Stimulated activated CD4-positive, alpha-beta T cell treated with anti-CD3 and anti-CD28 coated beads, Interleukin-12 subunit alpha, Interleukin-12 subunit beta, amount 100 ng/mL, for 24 hours (primary cell): Measurements from ENCODE around the gene SRSF8.
A peak's percentile ranks its signal among the peaks of the same experiment; 100 is the strongest.

Experiments used
- DNase-seq, 2 experiments: peaks; one replicate each; pipeline ENCODE4 v3.0.0-alpha.2; 2020; ENCODE audit warnings: low read depth in 2 of 2

The SRSF8 gene

DNA sequence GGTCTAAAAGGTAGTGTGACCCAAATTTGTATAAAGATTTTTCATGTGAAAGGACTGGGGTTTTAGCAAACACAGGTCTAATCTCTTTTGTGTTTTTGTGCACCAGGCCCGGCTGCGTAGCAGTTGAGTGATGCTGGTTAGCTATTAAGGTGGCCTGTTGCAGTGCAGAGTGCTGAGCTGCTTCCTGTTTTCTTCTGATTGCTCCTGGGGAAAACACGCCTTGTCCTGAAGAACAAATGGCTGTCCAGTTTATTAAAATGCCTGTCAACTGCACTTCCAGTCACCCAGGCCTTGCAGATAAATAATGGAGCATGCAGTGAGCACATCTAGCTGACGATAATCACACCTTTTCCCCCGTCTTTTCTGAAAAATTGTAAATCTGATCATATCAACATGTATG, 1.8 kb downstream of the SRSF8 start:
- DNase-seq, result peak; percentile 41 to 51

DNA sequence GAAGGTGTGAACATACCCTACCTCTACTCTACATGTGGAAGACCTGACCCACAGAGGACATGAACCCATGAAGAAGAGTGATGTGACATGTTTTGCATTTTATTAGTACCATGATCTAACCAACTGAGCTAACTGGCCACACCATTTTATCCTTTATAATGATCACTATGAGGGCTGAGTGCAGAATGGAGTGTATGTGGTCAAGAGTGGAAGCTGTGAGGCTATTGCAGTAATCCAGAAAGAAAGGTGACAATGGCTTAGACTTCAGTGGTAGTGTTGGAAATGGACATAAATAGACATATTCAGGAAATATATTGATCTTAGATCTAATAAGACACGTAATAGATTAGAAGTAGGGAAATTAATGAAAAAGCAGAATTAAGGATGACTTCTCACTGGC, 3.8 kb downstream of the SRSF8 start:
- DNase-seq, result no peak

DNA sequence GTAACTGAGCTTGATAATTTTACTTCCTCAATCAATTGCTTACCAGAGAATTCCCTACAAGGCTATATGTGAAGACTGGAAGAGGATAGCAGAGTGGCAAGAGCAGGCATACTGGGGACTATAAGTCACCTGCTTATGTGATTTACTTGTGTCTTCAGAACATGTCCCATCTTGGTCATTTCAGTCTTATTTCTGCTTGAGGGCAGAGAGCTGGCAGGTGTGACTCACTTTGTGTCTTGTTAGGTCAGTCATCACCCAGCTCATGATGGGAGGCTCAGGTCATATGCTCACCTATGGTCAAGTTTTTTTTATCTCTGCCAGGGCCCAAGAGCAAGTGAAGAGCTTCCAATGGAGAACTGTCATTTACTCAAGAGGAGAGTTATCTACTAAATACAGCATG, 6.2 kb downstream of the SRSF8 start:
- no peak for DNase-seq

DNA sequence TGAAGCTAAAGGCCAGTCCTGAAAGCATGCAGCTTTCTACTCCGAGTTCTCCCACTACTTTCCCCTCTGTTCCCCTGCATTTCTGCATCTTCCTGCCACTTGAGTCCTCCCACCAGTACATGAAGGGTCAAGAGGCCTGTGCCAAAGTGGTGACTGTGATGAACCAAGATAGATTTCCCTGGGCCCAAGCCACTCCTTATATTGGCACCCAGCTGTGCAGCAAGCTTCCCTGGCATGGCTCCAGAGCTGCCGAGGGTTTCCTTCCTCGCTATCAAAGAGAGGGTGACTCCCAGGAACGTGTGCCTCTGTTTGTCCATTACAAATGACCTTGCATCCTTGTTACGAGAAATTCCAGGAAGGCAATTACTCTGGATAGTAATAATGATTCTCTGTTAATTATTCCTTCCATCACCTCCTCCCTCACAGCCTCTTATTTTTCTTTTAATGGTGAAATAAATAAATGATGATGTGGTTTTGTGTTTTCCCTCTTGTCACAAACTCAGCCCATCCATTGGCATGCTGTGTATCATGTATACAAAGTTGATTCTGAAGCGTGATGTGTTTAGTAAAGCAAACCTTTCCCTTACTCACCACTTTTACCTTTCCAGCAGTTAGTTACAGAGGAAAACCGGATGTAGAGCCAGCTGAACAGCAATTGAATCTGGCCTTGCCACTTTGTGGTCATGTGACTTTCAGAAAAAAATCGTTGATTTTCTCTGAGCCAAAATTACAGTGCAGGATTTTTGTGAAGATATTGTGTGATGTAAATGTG, 8.3 kb downstream of the SRSF8 start:
- DNase-seq, result no peak

DNA sequence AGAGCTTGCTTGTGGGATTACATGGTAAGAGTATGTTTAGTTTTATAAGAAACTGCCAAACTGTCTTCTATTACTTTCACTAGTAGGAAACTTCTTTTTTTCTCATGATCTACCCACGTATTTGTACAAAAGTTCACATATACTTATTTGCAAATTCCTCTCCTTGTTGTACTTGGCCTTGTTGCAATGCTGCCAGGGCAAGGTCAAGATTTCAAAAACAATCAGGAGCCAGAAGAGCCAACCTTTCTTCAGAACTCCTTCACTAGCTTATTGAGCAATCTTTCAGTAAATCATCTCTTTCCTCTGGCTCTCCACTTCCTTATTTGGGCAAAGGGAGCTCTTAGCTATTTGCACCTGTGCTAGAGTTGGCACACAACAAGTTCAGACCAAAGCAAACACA, 9.7 kb downstream of the SRSF8 start:
- no peak for DNase-seq

DNA sequence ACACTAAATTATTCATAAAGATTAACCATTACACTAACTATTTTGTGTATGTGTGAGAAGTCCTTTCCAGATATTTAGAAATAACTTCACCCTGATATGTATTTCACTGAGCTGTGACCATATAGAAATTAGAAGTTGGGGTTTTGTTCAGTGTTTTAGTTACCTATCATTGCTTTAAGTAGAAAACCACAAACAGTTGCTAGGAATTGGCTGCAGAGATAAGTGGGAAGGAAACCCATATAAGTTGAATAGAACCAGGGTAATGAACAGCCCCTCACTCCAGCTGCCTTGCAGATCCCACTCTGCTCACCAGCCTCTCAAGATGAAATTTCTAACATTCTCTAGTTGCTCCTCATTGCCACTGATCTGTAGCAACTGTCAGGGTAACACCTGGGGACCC, 10.3 kb downstream of the SRSF8 start:
- DNase-seq, result no peak

DNA sequence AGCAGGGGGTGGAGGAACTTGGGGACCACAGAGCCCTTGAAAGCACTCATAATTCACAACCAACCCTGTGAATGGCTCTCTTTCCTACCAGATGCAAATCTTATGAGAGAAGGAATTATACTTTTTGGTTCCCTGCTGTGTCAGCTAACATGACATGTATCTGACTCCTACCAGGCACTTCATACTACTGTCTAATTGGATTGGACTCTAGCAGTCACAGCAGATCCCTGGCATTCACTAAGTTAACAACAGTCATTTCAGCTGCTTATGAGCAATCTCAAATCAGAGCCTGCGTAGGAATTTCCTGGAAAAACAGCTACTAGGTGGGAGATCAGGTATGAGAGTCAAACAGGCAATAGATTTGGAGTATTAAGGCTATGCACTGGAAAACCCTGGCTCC, 11.8 kb downstream of the SRSF8 start:
- no peak for DNase-seq

DNA sequence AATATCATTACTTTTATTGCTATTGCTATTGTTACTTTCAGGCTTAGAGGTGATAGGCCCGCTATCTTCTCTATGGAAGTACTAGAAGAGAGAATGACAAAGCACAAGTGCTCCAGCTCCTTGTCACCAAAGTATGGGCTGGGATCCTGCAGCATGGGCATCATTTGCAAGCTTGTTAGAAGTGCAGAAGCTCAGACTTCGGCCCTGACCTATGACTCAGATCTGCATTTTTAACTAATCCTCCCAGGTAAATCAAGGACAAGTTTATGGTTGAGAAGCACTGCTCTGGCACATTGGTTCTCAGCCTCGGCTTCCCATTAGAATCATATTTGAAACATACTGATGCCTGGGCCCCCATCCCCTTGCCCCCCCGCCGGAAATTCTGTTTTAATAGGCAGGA, 14.3 kb downstream of the SRSF8 start:
- DNase-seq, result no peak

DNA sequence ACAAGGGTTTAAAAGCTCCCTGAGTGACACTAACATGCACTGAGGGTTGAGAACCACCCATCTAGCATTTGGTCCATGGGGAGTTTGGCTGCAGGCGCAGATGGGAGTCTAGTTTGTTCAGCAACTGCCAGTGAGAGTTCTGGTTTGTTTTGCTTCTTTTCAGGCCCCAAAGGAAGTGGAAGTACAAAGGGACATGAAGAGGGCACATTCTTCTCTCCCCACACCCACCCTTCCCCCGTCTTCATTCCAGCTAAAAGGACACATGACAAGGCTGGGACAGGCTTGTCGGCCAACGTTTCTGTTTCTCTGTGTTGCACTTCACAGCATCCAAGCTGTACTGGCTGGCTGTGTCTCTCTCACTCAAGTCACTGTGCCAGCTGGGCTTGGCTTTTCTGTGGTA, 14.7 kb downstream of the SRSF8 start:
- DNase-seq, result no peak

DNA sequence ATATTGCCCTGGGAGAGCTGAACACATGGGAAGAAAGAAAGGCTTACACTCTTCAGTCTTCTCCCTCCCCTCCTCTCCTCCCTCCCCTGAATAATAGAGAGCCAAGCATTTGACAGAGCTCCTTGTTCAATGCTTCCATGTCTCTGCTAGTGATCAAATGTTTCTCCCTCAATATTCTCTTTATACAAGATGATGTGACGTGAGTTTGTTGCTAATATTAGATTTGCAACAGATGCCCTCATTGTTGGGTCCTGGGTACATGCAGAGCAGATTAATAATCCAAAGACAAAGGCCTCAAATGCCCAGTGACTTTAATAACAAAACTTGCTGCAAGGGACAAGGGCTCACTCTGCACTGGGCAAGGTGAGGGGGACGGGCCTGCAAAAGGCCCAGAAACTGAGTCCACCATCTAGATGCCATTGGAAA, 15.9 kb downstream of the SRSF8 start:
- DNase-seq, result no peak

DNA sequence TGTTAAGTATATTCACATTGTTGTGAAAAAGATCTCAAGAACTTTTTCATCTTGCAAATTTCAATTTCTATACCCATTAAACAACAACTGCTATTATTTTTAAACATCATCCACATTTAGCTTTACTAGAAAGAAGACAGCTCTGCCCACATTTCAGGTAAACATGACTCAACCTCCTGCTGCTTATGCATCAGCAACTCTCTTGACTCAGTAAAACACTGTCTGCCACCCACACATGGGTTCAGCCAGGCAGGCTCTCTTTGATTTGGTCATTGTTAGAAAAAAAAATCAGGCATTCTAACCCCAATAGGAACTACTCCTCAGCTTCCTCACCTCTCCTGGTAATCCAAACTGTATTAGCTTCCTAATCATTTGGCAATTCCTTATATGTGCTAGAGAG, 17.8 kb downstream of the SRSF8 start:
- peak; percentile 21 to 48 for DNase-seq

DNA sequence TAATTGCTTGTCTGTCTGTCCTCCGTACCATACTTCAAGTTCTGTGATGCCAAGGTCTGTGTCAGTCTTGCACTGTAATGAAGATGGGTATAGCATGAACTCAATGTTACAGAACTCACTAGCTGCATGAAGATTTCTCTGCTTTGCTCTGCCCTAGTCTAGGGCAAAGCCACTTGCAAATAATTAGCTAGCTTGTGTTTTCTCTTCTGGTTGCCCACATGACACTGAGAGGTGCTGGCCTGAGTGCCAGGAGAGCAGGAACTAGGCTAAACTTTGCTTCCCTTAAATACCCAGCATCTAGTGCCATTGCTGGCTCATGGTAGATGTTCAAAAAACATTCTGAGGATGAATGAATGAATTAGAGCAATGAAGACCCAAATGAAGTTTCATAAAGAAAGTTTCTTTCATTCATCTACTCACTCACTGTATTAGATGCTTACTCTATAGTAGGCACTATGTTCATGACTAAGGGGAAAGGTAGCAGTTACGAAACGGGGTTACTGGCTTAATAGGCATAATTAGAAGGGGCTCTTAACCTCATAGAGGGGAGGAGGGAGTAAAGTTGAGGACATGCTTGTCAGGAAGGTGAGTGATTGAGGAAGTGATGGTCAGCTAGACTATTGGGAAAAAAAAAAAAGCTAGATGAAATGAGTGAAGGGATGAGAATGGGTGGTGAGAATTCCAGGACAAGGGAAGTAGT, 18.5 kb downstream of the SRSF8 start:
- DNase-seq, result no peak

DNA sequence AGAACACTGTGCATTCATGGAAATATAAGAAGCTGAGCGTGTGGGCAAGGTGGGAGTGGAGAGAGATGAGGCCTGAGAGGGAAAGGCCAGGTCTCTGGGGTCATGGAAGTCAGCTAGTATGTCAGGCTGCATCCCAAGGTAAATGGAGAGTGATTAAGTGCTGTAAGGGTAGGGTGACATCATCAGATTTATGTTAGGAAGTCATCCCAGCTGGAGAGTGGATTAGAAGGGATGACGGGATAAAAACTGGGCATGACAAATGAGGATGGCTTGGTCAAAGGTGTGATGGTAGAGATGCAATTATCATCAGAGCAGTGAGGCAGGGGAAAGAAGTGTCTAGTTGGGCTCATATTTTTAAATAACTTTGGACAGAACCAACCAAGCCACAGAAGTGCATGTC, 19.4 kb downstream of the SRSF8 start:
- DNase-seq, result no peak

DNA sequence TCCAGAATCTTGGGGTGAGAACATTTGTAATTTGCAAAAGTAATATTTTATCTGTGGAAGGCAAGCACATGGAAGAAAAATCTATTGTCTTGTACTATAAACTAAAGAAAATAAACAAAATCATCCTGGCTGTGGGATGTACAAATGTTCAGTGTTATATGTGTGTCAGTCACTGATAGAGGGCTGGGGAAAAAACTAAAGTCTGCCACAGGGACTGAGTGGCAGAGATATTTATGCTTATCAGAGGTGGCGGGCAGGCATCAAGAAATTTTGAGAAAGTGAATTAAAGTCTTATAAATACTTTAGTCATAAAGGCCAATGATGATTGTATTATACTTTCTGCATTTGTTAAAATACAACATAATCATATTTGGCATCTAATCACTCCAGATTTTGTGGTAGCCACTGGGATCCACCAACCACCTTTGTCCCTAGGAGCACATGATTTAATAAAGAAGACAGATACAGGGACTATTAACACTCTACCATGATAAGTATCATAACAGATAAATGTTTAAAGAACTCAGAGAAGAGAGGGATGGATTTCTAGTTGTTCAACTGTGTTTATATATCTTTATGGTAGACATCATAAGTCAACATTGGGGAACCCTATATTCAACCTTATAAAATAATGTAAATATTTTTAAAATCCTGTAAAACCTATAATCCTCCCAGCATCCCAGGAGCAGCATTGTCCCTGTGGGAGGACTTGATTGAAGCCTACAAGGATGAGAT, 20.3 kb downstream of the SRSF8 start:
- no peak for DNase-seq

DNA sequence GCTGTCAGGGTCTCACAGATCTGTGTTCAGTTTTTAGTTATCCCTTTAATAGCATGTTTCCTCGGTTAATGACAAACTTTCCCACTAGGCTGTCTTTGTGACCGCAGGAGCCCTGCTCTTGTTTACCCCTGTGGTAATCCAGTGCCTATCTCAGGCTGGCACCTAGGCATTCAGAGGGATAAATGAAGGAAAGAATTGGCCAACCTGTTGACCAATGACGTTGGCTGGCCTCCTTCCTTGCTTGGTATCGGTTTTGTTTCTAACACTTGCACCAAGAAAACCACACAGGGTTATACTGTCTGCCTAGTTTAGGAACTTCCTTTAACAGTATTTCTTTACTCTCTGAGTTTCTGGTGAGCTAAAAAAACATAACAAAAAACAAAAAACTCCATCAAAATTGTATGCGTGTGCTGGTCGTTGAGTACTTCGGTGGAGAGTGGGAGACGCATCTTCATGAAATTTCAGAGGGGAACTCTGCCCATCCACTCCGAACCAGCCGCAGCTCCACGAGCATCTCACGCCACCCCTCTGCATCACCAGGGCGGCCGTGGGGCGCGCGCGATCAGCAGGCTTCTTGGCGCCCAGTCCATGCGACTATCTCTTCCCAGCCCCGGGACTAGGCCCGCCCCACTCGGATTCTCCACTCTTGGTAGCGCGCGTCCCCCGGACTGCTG, 22.4 kb downstream of the SRSF8 start:
- DNase-seq, result no peak

DNA sequence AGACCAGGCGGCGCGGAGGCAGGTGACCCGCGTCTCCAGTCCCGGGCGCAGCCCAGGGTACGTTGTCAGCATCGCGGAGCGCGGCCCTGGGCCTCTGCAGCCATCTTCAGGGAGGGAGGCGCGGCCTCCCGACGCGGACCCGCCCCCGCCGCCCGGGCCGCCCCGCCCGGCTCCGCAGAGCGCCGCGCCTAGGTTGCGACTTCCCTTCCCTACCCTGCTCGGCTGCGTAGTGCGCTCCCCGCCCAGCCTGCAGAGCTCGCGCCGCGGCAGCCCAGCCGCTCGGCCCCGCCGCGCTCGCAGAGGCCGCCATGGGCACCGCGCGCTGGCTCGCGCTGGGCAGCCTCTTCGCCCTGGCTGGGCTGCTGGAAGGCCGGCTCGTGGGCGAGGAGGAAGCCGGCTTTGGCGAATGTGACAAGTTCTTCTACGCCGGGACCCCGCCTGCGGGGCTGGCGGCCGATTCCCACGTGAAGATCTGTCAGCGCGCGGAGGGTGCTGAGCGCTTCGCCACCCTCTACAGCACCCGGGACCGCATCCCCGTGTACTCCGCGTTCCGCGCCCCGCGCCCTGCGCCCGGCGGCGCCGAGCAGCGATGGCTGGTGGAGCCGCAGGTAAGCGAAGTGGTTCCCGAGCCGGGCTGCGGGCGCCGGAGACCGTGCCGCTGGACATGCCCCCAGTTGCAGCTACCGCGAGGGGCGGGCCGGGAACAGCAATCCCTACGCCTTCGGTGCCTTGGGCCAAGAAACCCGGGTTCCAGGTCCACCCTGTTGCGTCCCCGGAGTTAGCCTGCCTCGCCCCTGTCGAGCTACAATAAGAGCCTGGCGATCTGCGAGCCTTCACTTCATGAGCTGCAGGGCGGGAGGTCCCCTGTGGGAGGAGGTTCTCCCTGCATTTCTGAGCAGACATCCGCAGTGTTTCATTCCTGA, 23.2 kb downstream of the SRSF8 start, which contains the start of gene ENDOD1:
ENDOD1 (plus strand) TSS at position 227 of the 923 bp plus-strand sequence; CDS start at position 309, 82 bp downstream.
- peak; percentile 63 to 76 for DNase-seq

DNA sequence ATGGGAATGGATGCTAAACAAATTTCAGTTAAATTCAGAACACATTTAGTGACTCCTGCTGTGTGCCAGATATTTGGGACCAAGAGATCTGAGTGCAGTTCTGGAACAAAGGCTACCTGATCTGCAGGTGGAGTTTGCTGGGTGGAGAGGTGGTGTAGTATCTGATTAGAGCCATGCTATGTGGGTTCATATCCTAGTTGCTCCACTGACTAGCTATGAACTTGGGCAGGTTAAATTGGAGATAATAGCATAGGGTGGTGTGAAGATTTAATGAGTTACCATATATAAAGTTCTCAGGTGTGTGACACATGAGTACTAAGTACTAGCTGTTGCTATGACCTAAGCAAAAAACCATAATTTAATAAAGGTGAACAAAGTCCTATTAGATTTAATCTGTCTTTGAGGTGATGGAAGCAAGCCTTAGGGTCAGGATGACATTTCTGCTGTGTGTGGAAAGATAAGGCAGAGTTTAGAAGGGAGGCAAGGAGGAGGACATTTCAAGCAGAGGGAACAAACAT, 25.0 kb downstream of the SRSF8 start:
- no peak for DNase-seq

DNA sequence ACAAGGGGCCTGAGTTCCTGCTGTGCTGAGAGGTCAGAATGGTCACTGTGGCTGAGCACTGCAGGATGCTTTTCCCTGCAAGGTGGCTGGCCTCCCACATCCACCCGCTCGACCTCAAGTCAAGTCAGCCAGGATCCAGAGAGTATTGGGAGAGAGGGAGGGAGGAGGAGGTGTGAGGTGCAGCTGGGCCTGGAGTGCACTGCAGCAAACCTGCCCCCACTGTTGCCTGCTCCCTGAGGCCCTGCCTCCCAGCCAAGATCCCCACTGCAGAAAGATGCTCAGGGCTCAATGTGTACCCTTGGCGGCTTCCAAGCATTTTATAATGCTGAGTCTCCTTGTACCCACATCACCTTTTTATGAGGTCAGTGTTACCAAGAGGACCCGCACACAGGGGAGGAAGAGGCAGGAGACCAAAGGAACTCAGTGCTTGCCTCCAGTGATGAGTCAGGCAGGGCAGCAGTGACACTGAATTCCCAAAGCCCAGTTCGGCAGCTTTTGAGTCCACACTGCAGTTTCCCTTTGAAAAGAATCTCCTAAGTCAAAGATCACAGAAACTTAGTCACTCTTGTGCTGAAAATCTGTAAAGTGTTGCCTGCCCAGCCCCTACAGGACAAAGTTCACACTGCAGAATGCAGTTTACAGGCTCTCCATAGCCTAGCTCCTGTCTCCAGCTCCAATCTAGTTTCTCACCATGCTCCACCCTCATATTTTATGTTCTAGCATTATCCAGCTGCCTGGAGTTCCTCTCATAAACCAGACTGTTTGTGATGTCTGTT, 26.0 kb downstream of the SRSF8 start:
- peak in 1 of 2 experiments; percentile 15 for DNase-seq

DNA sequence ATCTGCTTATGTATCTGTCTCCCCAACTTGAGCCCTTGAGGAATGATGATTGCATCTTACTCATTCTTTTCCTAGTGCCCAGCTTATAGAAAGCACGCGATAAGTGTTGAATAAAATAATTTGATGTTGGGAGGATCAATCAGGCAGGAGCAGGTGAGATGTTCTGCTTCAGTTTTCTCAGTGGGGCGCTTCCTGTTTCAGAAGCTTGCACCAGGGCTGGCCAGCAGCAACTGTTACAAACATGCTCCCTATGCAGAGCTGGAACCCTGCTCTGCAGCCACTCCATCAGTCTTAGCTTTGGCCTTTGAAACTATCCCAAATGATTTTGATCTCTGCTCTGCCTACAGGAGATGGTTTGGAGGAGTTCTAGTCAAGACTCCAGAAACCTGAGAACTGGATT, 26.8 kb downstream of the SRSF8 start:
- DNase-seq, result no peak
